ENCODE results near the gene MISP3.

DNA sequence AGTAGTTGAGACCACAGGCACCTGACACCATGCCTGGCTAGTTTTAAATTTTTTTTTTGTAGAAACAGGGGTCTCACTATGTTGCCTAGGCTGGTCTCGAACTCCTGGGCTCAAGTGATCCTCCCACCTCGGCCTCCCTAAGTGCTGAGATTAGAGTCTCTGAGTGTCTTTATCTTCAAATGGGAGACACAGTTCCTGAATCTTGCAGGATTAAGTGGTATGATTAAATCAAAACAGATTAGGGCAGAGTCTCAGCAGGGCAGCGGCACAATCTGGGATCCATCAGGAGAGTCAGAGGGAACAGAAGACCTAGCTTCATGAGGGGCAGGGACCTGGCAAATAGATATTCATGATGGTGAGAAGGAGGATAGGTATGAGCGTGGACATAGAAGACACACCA, 43.7 kb upstream of the MISP3 start:
- TF ChIP-seq, protein P1, sequence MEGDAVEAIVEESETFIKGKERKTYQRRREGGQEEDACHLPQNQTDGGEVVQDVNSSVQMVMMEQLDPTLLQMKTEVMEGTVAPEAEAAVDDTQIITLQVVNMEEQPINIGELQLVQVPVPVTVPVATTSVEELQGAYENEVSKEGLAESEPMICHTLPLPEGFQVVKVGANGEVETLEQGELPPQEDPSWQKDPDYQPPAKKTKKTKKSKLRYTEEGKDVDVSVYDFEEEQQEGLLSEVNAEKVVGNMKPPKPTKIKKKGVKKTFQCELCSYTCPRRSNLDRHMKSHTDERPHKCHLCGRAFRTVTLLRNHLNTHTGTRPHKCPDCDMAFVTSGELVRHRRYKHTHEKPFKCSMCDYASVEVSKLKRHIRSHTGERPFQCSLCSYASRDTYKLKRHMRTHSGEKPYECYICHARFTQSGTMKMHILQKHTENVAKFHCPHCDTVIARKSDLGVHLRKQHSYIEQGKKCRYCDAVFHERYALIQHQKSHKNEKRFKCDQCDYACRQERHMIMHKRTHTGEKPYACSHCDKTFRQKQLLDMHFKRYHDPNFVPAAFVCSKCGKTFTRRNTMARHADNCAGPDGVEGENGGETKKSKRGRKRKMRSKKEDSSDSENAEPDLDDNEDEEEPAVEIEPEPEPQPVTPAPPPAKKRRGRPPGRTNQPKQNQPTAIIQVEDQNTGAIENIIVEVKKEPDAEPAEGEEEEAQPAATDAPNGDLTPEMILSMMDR (conservative IDR thresholded peaks at IDR 0.05), result no peak
- no peak for TF ChIP-seq ZFX (IDR thresholded peaks at IDR 0.05)
